H1 (cell line): ENCODE measurements around the gene WBP1. TPM values are rescaled to one million over a fixed set of nuclear protein-coding genes. Genes with fewer than 3 reads are reported as not detected.

Experiments
- CTCF ChIA-PET: fragments of 300-600 bp; sonication (Branson Sonifier 250); formaldehyde crosslinking; loops from one replicate; lab custom pipeline; 2021; ENCODE audit not compliant: partially characterized antibody; lab: Charles Lee
- POLR2A ChIA-PET: fragments of 300-600 bp; sonication (Branson Sonifier 250); formaldehyde crosslinking; loops from one replicate; lab custom pipeline; 2021; ENCODE audit warnings: inconsistent platforms; ENCODE audit not compliant: partially characterized antibody; lab: Charles Lee
- DNase-seq, 2 experiments: peaks; one replicate each; pipeline versions ENCODE4 v3.0.0 to v3.0.0-alpha.2; 2010 to 2022; ENCODE audit warnings: low spot score in 2 of 2, low read depth in 1 of 2, mixed read lengths in 1 of 2
- FAIRE-seq: peaks from 2 replicates; lab custom pipeline; 2011; peaks lifted over from hg19 to GRCh38; lab: Jason Lieb, UNC
- H2AFZ ChIP-seq: 2 replicates; pipeline ENCODE4 v1.8.1; 2012; ENCODE audit warnings: low read length, inconsistent platforms
- H2AK5ac ChIP-seq: 2 replicates; pipeline ENCODE4 v1.6.1; 2013; ENCODE audit warnings: low read depth, low read length
- H2BK120ac ChIP-seq: replicated peaks from 2 replicates; pipeline ENCODE3; 2013; ENCODE audit warnings: low read depth, low read length, inconsistent platforms
- H2BK12ac ChIP-seq: 2 replicates; pipeline ENCODE4 v1.6.1; 2013; ENCODE audit warnings: low read depth, low read length
- H2BK15ac ChIP-seq: 2 replicates; pipeline ENCODE4 v1.6.1; 2013; ENCODE audit warnings: low read length
- H2BK20ac ChIP-seq: 2 replicates; pipeline ENCODE4 v1.6.1; 2013; ENCODE audit warnings: low read length
- H2BK5ac ChIP-seq: 2 replicates; pipeline ENCODE4 v1.6.1; 2013; ENCODE audit warnings: low read depth, low read length
- H3K14ac ChIP-seq: 2 replicates; pipeline ENCODE4 v1.6.1; 2013; ENCODE audit warnings: inconsistent platforms; ENCODE audit not compliant: insufficient read length
- H3K18ac ChIP-seq: 2 replicates; pipeline ENCODE4 v1.6.1; 2013; ENCODE audit warnings: low read length; ENCODE audit errors: extremely low read depth
- H3K23ac ChIP-seq: 2 replicates; pipeline ENCODE4 v1.6.1; 2013; ENCODE audit warnings: inconsistent platforms; ENCODE audit not compliant: insufficient read length
- H3K23me2 ChIP-seq: 2 replicates; pipeline ENCODE4 v1.6.1; 2013; ENCODE audit warnings: low read depth, low read length
- H3K27ac ChIP-seq: 2 replicates; pipeline ENCODE4 v1.6.1; 2011; ENCODE audit warnings: low read depth, low read length, inconsistent platforms
- H3K27me3 ChIP-seq, 4 experiments: replicated peaks in 1 of 4; 1 replicate in 1 of 4; 2 replicates in 3 of 4; pipeline versions ENCODE4 v1.6.1 to v1.8.1; 2011 to 2013; ENCODE audit warnings: low read length in 3 of 4, mild to moderate bottlenecking in 3 of 4, inconsistent platforms in 2 of 4, mixed read lengths in 2 of 4, moderate library complexity in 1 of 4; ENCODE audit not compliant: control insufficient read depth in 3 of 4, insufficient read depth in 3 of 4; ENCODE audit errors: extremely low read depth in 1 of 4
- H3K36me3 ChIP-seq, 4 experiments: 2 replicates each; pipeline versions ENCODE4 v1.6.1 to v1.8.1; 2011 to 2013; ENCODE audit warnings: mild to moderate bottlenecking in 4 of 4, low read length in 3 of 4, moderate library complexity in 2 of 4, control low read depth in 1 of 4, inconsistent platforms in 1 of 4; ENCODE audit not compliant: insufficient read depth in 4 of 4, control insufficient read depth in 2 of 4
- H3K4ac ChIP-seq: replicated peaks from 2 replicates; pipeline ENCODE3; 2013; ENCODE audit warnings: low read length, low read depth, mixed read lengths, inconsistent platforms; ENCODE audit not compliant: insufficient read length
- H3K4me1 ChIP-seq, 4 experiments: replicated peaks in 1 of 4; 1 replicate in 1 of 4; 2 replicates in 3 of 4; pipeline versions ENCODE4 v1.6.1 to v1.8.1; 2011 to 2013; ENCODE audit warnings: low read length in 3 of 4, inconsistent platforms in 2 of 4, mixed read lengths in 1 of 4; ENCODE audit not compliant: insufficient read depth in 4 of 4, control insufficient read depth in 3 of 4
- H3K4me2 ChIP-seq, 2 experiments: 2 replicates each; pipeline versions ENCODE4 v1.6.1 to v1.8.1; 2011 to 2013; ENCODE audit warnings: low read depth in 2 of 2, low read length in 2 of 2, control low read depth in 1 of 2, inconsistent platforms in 1 of 2, mild to moderate bottlenecking in 1 of 2; ENCODE audit not compliant: insufficient read depth in 1 of 2
- H3K4me3 ChIP-seq, 4 experiments: fragments of 200-600, 300-600 bp in 1 of 4; sonication (generic), shearing (Covaris generic), sonication (Bioruptor Twin) in 1 of 4; 2 replicates each; pipeline versions ENCODE4 v1.5.1 to v1.8.1; 2011 to 2016; ENCODE audit warnings: low read length in 4 of 4, low read depth in 3 of 4, control low read depth in 2 of 4, inconsistent platforms in 2 of 4, mild to moderate bottlenecking in 2 of 4, mixed read lengths in 1 of 4, moderate library complexity in 1 of 4; ENCODE audit not compliant: insufficient read depth in 2 of 4; ENCODE audit errors: extremely low read depth in 1 of 4
- H3K56ac ChIP-seq: replicated peaks from 2 replicates; pipeline ENCODE3; 2013; ENCODE audit warnings: low read depth, mild to moderate bottlenecking, mixed read lengths, low read length, inconsistent platforms; ENCODE audit not compliant: insufficient read length
- H3K79me1 ChIP-seq: 2 replicates; pipeline ENCODE4 v1.6.1; 2013; ENCODE audit warnings: low read depth, low read length, control low read depth
- H3K79me2 ChIP-seq, 2 experiments: 2 replicates each; pipeline versions ENCODE4 v1.6.1 to v1.8.1; 2012 to 2013; ENCODE audit warnings: low read length in 2 of 2, mild to moderate bottlenecking in 2 of 2, inconsistent platforms in 1 of 2; ENCODE audit not compliant: insufficient read depth in 2 of 2, control insufficient read depth in 1 of 2
- H3K9ac ChIP-seq, 4 experiments: replicated peaks in 1 of 4; 1 replicate in 1 of 4; 2 replicates in 3 of 4; pipeline versions ENCODE4 v1.6.1 to v1.8.1; 2011 to 2013; ENCODE audit warnings: low read depth in 3 of 4, low read length in 3 of 4, control low read depth in 2 of 4, mild to moderate bottlenecking in 2 of 4, moderate library complexity in 2 of 4, inconsistent platforms in 1 of 4; ENCODE audit errors: extremely low read depth in 1 of 4
- H3K9me3 ChIP-seq, 2 experiments: 2 replicates each; pipeline versions ENCODE4 v1.6.1 to v1.8.1; 2012 to 2013; ENCODE audit warnings: mild to moderate bottlenecking in 2 of 2, moderate library complexity in 2 of 2, control low read depth in 1 of 2, inconsistent platforms in 1 of 2, low read depth in 1 of 2, low read length in 1 of 2, mixed read lengths in 1 of 2; ENCODE audit not compliant: insufficient read depth in 2 of 2
- H4K20me1 ChIP-seq, 2 experiments: replicated peaks in 1 of 2; 2 replicates each; pipeline versions ENCODE3 to v1.8.1; 2011 to 2013; ENCODE audit warnings: inconsistent platforms in 2 of 2, low read length in 2 of 2, mild to moderate bottlenecking in 1 of 2; ENCODE audit not compliant: insufficient read depth in 2 of 2, control insufficient read depth in 1 of 2
- H4K5ac ChIP-seq: 2 replicates; pipeline ENCODE4 v1.6.1; 2013; ENCODE audit warnings: low read length, low read depth, mixed read lengths, inconsistent platforms; ENCODE audit not compliant: insufficient read length
- H4K8ac ChIP-seq: 2 replicates; pipeline ENCODE4 v1.8.0; 2013; ENCODE audit warnings: mild to moderate bottlenecking, moderate library complexity, low read length, inconsistent platforms; ENCODE audit not compliant: insufficient read depth; ENCODE audit errors: extremely low read depth
- H4K91ac ChIP-seq: replicated peaks from 2 replicates; pipeline ENCODE3; 2013; ENCODE audit warnings: low read length, mixed read lengths, inconsistent platforms; ENCODE audit not compliant: insufficient read length
- CREB1 ChIP-seq: IDR thresholded peaks from 2 replicates; pipeline ENCODE4 v1.6.1; 2012; ENCODE audit warnings: inconsistent platforms
- CTBP2 ChIP-seq: IDR thresholded peaks from 2 replicates; pipeline ENCODE4 v1.7.0; 2011; ENCODE audit warnings: borderline replicate concordance, mild to moderate bottlenecking, moderate library complexity, mixed read lengths, low read length; ENCODE audit not compliant: insufficient read depth, insufficient read length
- CTCF ChIP-seq, 3 experiments: IDR thresholded peaks; 1 replicate in 2 of 3; 2 replicates in 1 of 3; pipeline versions ENCODE4 v1.5.1 to v1.6.1; 2011; ENCODE audit warnings: low read length in 3 of 3, mild to moderate bottlenecking in 3 of 3, inconsistent platforms in 2 of 3, low read depth in 1 of 3, moderate library complexity in 1 of 3; ENCODE audit not compliant: insufficient read depth in 1 of 3; ENCODE audit errors: control extremely low read depth in 1 of 3
- NRF1 ChIP-seq: IDR thresholded peaks from 2 replicates; pipeline ENCODE4 v1.6.1; 2011; ENCODE audit warnings: mild to moderate bottlenecking, low read depth, low read length, improper control_type of control experiment
- POLR2A ChIP-seq, 2 experiments: IDR thresholded peaks; 1 replicate in 1 of 2; 2 replicates in 1 of 2; pipeline ENCODE4 v1.6.1; 2011; ENCODE audit warnings: low read depth in 2 of 2, low read length in 2 of 2, mild to moderate bottlenecking in 2 of 2; ENCODE audit errors: control extremely low read depth in 1 of 2
- RBBP5 ChIP-seq: IDR thresholded peaks from 2 replicates; pipeline ENCODE4 v1.7.1; 2012; ENCODE audit warnings: low read depth, mild to moderate bottlenecking, inconsistent platforms, low read length, moderate library complexity, borderline replicate concordance
- RNF2 ChIP-seq: fragments of 200-900, 300-1000 bp; sonication (generic); IDR thresholded peaks from 2 replicates; pipeline ENCODE4 v1.7.1; 2016; ENCODE audit warnings: borderline replicate concordance, low read depth, mild to moderate bottlenecking, antibody characterized with exemption, low read length; ENCODE audit not compliant: poor library complexity, severe bottlenecking; ENCODE audit errors: missing control alignments
- TAF1 ChIP-seq: IDR thresholded peaks from 2 replicates; pipeline ENCODE4 v1.6.1; 2011; ENCODE audit warnings: mild to moderate bottlenecking, low read depth, low read length
- TAF7 ChIP-seq: optimal IDR thresholded peaks from 2 replicates; pipeline ENCODE3; 2011; ENCODE audit warnings: low read depth, mild to moderate bottlenecking, inconsistent platforms, low read length, moderate library complexity, borderline replicate concordance
- YY1 ChIP-seq: IDR thresholded peaks from 2 replicates; pipeline ENCODE4 v1.6.1; 2011; ENCODE audit warnings: low read depth, mild to moderate bottlenecking, low read length
- WGBS, 2 experiments: shearing (Covaris generic) in 1 of 2; methylation state at CpG; one replicate each; pipeline versions ENCODE4 v1.1.6 to v1.1.7; 2013 to 2015; ENCODE audit warnings: low lambda C conversion rate in 2 of 2, mixed read lengths in 2 of 2, inconsistent platforms in 1 of 2, low coverage in 1 of 2, missing lambda C conversion rate in 1 of 2; ENCODE audit not compliant: insufficient replicate concordance in 2 of 2, insufficient coverage in 1 of 2, insufficient read length in 1 of 2; ENCODE audit errors: extremely low coverage in 1 of 2, missing lambda C conversion rate in 1 of 2; 5-methylcytosine and 5-hydroxymethylcytosine counted together
- polyA plus RNA-seq, 7 experiments: library from polyadenylated mRNA; depleted of rRNA in 3 of 7; stranded (reverse) in 5 of 7; unstranded in 2 of 7; fragments of >200 nt in 5 of 7; fragments of 200-250 nt in 2 of 7; gene quantifications; 1 replicate in 5 of 7; 2 replicates in 1 of 7; 4 replicates in 1 of 7; pipeline versions ENCODE4 v1.2.1 to v1.2.3, GENCODE V29; 2011 to 2013; ENCODE audit warnings: missing spikeins in 2 of 7, mixed read lengths in 2 of 7
- total RNA-seq: library from RNA; stranded (reverse); fragmentation: NEBNext Ultra II Directional; extraction: Animal tissue kit (Norgen Biotek cat#: 25700); gene quantifications from 2 replicates; pipeline ENCODE4 v1.2.1, GENCODE V29; 2021

The WBP1 gene
- total and polyA plus RNA-seq, 2 of the 8 experiments (the other 6 are each of a cell fraction or from before 2014, with no cell fraction given), result 57.2 to 190 TPM

- POLR2A ChIA-PET, result interaction anchor here (0.9 to 10.5 kb wide), 14 partner anchors 9 to 275 kb away, joined by 3 to 89 read pairs (median 7); partner anchors contain the start of genes C2orf81, CCDC142, LBX2 and MRPL53
- no peak for DNase-seq
- Histone ChIP-seq H2AK5ac (no peak overlapping the region), H3K4me3 (peak overlapping the region; percentile 64 to 84 (median 84)), H3K27me3 (no peaks in the 10 kb centered on the region), H3K18ac (peak overlapping the region; percentile 96; the same call in 1 of the 2 replicates), H4K8ac (no peak overlapping the region; the same call in 1 of the 2 replicates), H3K4ac (peak overlapping the region; percentile 36), H2BK20ac (no peak overlapping the region), H4K5ac (peak overlapping the region; percentile 81), H2BK15ac (no peak overlapping the region; the same call in 1 of the 2 replicates), H3K23me2 (peaks cover 16% of the 10 kb centered on the region; the same call in 1 of the 2 replicates), H3K56ac (peak overlapping the region; percentile 70), H3K4me1 (peaks cover 0 to 10% (median 2%) of the 10 kb centered on the region in 4 experiments; a peak in 5 of 7 replicates), H2BK120ac (no peak overlapping the region), H4K91ac (peak overlapping the region; percentile 63), H3K23ac (no peak overlapping the region), H3K79me2 (peaks cover 0 to 9% of the 10 kb centered on the region in 2 experiments; a peak in 1 of 4 replicates), H3K79me1 (no peaks in the 10 kb centered on the region; the same call in 1 of the 2 replicates), H2AFZ (no peak overlapping the region), H3K14ac (no peak overlapping the region), H2BK12ac (no peak overlapping the region), H4K20me1 (no peaks in the 10 kb centered on the region), H3K9ac (peak overlapping the region; percentile 19 to 92 (median 82); a peak in 6 of 7 replicates), H2BK5ac (peak overlapping the region; percentile 94), H3K27ac (peak overlapping the region; percentile 57), H3K9me3 (no peaks in the 10 kb centered on the region), H3K4me2 (peak overlapping the region; percentile 91 to 93), H3K36me3 (peaks cover 0 to 6% (median 0%) of the 10 kb centered on the region in 4 experiments; a peak in 1 of 8 replicates)
- 2% methylated on average over 26 of the region's 27 CpGs; no CpG with 5 or more reads in 1 of the 2 experiments for WGBS, 2 experiments
- no peak for FAIRE-seq
- CTCF ChIA-PET, result interaction anchor here (0.7 to 10.5 kb wide), 8 partner anchors 9 to 195 kb away, joined by 3 to 86 read pairs (median 10); partner anchors contain the start of genes CCDC142, MRPL53 and TTC31
- TF ChIP-seq CTCF (IDR thresholded peaks at IDR 0.05; ENCODE audit: control extremely low read depth in 1 of 3, insufficient read depth in 1 of 3, low read depth in 1 of 3, low read length in 3 of 3) (no peak), YY1 (no peak), RNF2 (no peak), TAF7 (no peak), CTBP2 (no peak), POLR2A (IDR thresholded peaks at IDR 0.05; ENCODE audit: control extremely low read depth in 1 of 2, low read depth in 2 of 2, low read length in 2 of 2) (peak in 1 of 2 experiments; percentile 53; a peak in 2 of 3 replicates), NRF1 (no peak), CREB1 (no peak), RBBP5 (peak; percentile 33; the same call in 1 of the 2 replicates), TAF1 (peak; percentile 70; the same call in 1 of the 2 replicates)
These were observed 1.1 kb upstream of the WBP1 start for GRCh38 chr2:74457129-74457548.
